Stimulated activated CD8-positive, alpha-beta memory T cell treated with anti-CD3 and anti-CD28 coated beads, Interleukin-7, amount 100 ng/mL, for 48 hours (primary cell): ENCODE results near the gene SPON1.
"Not testable (repeated sequence)": the region's sequence is repeated elsewhere in the genome, so short reads cannot be mapped to it uniquely, and the experiment has no call there.

Source experiments
- DNase-seq, 2 donors: peaks; one replicate each; pipeline ENCODE4 v3.0.0-alpha.2; 2020; ENCODE audit warnings: low read depth in 1 of 2; ENCODE audit errors: extremely low read depth in 1 of 2

Gene SPON1

DNA sequence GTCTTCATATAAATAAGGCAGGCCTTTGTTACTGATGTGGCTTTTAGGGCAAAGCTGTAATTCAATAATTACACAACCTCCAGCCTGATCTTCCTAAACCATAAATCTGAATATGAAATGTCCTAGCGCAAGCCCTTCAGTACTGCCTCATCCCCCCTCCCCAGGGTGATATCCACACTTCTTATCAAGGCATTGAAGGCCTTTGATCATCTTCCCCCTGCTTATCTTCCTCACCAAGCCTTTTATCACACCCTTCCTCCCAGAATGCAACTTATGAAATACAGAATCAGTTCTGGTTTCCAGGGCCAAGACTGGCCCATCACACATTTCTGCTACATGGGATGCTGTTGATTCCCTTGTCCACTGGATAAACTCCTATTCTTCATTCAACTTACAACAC is 12.1 kb downstream of the SPON1 start:
- no peak for DNase-seq

DNA sequence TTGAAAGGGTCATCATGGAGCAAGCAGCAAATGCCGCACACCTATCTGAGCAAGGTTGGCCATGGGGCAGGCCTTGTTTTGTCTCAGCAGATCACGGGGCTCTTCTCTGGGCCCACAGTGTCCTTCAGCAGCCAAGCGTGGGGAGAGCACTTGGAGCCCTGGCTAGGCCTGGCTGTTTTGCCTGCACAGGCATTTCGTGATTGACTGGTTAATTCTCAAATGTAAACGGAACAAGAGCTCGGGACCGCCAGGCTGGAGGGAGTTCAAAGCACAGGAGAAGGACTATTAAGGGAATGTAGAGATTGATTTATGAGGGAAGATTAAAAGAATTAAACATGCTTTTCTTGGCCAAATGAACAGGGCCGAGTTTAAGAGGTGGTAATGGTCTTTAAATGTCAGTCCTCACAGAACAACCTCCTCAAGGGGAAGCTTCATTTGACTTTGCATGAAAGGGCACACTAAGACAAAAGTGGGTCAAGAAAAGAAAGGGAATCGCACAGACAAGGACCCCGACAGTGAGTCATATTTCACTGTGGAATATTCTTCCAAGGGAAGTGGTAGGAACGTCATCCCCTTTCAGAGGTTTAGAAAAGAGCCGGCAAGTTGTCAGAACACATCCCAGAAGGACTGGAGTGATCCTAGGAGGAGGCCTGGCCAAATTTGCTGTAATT is 20.7 kb downstream of the SPON1 start:
- no peak for DNase-seq

DNA sequence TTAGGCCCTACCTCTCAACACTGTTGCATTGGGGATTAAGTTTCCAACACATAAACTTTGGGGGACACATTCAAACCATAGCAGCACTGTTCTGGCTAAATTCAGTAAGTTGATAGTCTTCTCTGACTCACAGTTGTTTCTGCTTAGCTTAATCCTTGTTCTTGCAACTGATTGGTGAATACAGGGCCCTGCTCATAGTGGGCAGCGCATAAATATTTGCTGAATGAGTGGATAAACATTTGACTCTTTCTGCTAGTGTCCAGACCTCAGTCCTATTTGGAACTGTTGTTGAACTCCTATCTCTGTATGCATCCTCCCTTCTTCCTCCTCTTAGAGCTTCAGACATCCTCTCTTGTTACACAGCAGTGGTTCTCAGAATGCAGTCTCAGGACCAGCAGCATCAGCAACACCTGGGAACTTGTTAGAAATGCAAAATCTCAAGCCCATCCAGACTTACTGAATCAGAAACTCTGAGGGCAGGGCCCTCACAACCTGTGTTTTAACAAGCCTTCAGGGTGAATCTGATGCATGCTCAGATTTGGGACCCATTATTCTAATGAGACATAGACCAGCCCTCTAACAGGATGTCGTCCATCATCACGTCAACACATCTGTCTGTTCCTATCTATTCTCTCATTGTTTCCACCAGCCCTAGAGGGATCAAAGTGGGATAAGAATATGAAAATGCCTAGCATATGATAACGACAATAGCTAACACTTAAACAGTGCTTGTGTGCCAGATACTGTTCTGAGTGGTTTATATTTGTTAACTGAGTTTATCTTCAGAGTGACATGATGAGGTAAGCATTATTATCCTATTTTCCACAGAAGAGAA is 22.3 kb downstream of the SPON1 start:
- no peak for DNase-seq

DNA sequence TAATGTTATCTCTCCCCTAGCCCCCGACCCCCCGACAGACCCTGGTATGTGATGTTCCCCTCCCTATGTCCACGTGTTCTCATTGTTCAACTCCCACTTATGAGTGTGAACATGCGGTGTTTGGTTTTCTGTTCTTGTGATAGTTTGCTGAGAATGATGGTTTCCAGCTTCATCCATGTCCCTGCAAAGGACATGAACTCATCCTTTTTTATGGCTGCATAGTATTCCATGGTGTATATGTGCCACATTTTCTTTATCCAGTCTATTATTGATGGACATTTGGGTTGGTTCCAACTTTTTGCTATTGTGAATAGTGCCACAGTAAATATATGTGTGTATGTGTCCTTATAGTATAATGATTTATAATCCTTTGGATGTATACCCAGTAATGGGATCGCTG is 24.2 kb downstream of the SPON1 start:
- not testable (repeated sequence) for DNase-seq

DNA sequence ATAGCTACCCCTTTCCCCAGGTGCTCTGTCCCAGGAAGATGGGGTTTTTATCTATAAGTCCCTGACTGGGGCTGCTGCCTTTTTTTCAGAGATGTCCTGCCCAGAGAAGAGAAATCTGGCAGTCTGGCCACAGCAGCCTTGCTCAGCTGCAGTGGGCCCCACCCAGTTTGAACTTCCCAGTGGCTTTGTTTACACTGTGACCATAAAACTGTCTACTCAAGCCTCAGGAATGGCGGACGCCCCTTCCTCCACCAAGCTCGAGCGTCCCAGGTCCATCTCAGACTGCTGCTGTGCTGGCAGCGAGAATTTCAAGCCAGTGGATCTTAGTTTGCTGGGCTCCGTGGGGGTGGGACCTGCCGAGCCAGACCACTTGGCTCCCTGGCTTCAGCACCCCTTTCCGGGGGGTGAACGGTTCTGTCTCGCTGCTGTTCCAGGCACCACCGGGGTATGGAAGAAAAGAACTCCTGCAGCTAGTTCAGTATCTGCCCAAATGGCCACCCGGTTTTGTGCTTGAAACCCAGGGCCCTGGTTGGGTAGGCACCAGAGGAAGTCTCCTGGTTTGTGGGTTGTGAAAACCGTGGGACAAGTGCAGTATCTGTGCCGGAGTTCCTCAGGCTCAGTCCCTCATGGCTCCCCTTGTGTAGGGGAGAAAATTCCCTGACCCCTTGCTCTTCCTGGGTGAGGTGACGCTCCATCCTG is 29.8 kb downstream of the SPON1 start:
- DNase-seq = not testable (repeated sequence)

DNA sequence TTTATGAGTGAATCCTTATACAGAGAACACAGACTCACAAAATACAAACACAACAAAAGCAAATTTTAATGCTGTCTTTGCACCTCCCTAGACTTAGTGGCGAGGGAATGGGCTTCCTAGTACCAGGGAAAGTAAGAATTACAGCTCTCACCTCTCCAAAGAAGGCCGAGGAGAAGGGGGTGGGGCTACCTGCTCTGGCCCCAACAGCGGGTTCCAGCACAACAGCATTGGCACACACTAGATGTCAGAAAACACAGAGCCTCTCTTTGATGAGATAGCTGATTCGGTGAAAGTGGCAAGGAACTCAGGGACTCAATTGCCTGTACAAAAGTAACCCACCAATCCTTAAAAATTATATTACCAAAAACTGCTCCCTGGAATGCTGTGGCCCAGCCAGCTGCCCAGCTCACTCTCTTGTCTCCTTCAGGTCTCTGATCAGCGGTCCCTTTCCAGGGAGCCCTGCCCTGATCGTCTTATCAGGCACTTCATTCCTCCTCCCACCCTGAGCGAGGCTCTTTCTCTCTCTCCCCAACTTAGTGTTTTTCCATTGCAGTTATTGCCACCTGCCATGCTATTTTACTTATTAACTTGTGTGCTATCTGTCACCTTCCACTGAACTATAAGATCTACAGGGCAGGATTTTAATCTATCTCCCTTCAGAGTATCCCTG is 30.7 kb downstream of the SPON1 start:
- DNase-seq = no peak

DNA sequence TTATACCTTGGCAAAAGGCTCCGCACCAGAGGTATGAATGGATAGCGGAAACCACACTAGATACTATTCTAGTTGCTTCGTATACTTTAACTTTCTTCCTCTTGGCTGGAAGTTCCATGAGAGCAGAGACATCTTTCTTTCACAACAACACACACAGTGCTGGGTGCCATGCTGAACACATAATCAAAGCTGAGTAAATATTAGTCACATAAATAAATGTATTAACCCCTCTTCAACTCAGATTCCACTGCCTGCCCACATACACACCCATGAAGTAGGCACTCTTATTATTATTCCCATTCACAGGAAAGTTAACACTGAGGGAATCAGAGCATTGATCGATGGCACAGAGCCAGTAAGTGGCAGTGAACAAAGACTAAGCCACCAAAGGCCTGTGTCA is 35.4 kb downstream of the SPON1 start:
- no peak for DNase-seq

DNA sequence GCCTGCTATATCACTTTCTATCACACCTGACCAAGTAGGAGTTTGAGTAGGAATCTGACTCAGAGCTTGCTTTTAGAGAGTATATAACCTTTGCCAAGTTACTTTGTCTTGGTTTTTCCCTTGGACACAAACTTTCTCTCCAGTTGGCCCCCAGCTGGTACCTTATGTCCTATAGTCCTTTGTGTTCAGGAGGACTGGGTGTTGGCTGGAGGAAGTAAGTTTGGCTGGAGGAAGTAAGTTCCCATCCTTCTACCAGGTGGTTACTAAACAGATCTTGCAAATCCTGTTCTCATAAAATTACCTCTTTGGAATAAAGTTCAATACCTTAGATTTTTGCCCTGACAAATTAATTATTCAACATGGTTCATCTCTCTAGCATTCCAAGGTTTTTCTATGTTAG is 37.2 kb downstream of the SPON1 start:
- DNase-seq = no peak

DNA sequence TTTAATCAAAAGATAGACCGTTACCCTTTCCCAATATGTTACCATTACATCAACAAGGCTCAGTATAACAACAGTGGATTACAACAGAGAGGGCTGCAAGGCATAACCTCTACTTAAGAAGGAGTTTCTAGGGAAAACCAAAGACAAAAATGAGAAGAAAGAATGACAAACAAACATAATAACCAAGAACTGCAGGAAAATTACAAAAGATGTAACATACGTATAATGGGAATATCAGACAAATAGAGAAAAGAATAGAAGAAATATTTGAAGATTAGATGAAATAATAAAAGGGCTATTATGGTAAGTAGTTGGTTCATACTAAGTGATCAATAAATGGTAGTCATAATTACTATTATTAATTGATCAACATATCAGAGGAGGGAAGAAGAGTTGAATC is 39.1 kb downstream of the SPON1 start:
- no peak for DNase-seq

DNA sequence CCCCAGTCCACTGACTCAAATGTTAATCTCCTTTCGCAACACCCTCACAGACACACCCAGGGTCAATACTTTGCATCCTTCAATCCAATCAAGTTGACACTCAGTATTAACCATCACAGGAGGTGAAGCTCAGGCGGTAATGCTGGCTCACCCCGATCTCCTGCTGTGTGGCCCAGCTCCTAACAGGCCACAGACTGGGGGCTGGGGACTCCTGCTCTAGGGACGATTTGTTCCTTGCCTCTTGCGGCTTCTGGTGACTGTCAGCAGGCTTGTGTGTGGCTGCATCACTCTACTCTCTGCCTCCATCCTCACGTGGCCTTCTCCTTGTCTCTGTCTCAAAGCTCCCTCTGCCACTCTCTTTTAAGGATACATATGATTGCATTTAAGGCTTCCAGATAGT is 45.0 kb downstream of the SPON1 start:
- DNase-seq = no peak

DNA sequence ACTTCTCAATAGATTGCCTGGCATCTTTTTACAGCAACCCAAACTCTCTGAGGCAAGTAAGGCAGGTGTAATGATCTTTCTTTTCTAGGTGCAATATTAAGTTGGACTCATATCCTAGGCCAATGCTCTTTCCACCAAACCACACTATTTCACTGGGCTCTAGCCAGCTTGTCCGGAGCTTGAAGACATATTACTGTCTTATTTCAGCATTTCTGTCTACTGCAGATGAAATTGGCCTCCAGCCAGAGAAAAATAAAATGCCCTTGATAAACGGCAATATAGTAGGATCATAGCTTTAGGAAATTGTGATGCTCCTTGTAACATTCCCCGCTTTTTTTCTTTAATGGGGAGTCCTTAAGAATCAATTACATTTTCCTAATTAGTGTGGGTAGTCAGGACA is 48.1 kb downstream of the SPON1 start:
- no peak for DNase-seq

DNA sequence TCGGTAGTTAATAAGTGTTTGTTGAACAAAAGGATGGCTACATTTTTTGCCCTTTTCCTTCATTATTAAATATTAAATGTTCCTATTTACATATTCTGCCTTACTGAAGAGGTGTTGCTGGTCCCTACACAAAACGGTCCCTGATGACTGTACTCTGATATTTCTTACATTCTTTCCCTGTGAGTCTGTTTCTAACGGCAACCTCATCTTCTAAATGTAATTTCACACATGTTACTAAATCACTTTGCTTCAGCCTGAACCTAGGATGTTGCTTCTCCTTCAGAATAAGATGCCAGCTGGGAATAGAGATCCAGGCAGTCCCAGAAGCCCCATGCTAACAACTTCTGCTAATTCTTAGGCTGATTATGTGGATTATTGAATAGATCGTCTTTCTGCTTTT is 50.3 kb downstream of the SPON1 start:
- DNase-seq = no peak

DNA sequence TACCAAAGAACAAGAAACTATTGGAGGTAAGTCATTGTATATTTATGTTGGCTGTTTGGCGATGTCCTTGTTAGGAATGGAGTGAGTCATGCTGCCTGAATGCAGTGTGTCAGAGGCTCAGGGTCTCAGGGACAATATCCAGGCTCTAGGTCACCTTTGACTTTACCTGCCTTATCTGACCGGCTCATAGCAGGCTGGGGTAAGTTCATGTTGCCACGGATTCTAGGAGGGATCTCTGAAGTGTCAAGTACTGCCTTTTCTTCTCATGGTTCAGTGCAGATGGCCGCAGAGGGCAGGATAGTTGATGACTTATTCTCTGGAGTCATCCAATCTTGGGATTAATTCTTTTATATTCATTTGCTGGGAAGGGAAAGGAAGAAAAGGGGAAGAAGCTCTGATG is 53.2 kb downstream of the SPON1 start:
- no peak for DNase-seq

DNA sequence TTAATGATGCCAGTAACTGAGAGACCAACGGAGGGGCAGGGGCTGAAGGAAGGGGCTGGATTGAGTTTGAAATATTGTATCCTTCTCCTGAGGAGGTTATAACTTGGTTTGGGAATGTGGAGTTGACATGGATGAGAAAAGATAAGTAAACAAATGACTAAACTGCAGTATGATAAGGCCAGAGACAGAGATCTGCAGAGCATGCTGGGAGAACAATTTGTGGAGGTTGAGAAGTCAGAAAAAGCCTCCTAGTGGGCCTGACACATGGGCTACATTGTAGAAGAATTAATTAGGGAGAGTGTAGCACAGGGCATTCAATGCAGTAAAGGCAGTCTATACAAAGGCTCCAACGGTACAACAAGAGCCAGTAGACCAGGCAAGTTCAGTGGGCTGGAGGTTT is 55.9 kb downstream of the SPON1 start:
- no peak for DNase-seq

DNA sequence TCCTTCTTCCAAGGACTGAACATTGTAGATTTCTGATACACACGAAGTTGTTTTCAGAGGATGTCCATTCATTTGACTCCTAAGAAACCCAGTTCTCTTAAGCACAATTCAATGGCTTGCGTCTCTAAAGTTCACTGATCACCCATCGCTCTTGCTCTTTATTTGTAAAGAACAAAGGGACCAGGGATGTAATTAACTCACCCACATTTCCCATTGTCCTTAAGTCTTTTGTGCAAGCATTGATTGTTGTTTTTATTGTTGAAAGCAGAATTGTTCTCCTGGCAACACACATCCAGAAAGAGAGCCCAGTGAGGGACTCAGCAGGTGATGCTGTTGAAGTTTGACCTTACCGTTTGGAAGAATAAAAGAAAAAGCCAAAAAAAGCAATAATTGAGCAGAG is 59.2 kb downstream of the SPON1 start:
- no peak for DNase-seq

DNA sequence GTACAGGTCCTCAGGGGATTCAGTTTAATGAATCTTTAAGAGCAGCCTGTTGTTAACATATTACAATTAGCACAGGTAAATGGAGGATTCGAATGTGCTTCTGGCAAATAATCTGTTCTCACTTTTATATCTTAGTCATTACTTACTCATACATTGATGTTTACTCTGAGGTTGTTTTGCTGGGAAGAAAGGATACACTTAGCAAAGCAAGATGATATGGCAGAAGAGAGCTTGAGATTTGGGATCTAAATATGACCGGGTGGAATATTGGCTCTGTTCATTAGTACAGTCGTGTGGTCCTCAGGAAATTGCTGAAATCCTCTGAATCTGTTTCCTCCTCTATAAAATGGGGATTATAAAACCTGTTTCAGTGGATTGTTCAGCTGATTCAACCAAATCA is 59.7 kb downstream of the SPON1 start:
- DNase-seq = no peak

DNA sequence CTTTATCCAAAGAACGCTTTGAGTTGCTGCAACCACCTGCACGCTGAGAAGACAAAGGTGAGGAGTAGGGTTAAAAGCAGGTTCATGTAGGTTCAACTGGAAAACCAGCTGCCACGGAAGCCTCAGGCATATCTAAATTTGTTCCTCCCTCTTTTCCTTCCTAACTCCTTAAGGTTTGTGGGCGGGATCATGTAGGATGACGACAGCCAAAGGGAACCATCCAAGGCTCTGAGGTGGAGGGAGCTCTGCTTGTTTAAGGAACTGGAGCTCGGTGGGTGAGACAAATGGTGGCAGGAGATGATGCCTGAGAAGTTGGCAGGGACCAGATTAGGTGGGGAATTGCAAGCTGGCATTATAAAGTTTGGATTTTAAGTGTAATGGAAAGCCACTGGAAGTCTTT is 60.3 kb downstream of the SPON1 start:
- DNase-seq = no peak

DNA sequence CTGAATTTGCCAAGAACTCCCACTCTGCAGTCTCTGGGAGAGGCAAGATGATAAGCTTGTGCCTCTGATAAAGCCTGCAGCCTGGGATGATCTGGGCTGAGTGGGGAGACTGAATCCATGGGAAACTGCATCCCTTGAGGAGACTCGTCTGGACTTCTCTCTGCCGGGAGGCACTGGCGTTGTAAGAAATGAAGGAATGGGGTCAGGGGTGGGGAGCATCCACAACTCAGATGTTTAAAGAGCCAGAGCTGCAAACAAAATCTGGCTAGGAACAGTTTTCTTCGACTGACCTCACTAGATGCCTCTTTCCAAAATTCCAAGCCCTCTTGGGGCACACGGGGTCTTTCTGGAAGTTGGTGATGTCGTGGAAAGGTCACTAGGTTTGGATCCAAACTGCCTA is 64.4 kb downstream of the SPON1 start:
- DNase-seq = no peak

DNA sequence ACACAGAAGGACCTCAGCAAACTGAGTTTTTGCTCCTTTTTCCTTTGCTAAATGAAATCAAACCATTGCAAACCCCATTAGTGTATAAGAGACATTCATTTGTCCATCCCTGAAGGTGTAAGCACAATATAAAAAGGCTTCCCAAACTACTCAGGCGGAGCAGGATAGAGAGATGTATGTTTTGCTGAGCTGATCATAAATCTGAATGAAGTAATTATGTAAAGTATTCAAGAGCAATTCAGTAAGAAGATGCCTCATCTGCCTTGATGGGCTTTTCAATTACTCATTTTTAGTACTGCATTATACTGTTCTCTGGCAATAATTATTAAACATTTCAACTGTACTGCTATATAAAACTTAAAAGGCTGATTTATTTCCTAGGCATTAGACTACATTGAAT is 65.0 kb downstream of the SPON1 start:
- DNase-seq = no peak

DNA sequence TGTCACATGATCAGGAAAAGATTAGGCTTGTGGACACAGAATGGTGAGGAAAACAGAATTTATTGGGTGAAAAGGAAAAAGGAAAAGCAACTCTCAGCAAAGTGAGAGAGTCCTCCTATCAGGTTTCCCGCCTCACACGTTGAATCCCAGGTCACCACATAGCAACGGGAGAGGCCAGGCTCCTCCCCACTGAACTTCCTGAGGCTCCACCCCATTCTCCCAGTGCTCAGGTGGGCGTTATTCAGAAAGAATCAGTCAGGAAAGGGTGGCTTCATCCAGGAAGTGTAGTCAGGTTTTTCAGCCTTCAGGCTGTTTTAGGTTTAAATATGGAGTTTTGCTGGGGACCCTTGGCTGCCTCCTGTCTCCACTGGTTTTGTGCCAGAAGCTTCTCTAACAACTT is 66.9 kb downstream of the SPON1 start:
- DNase-seq = no peak
